H1 (cell line): ENCODE measurements around the gene ARHGAP42. TPM values are rescaled to one million over a fixed set of nuclear protein-coding genes. Genes with fewer than 3 reads are reported as not detected.

Experiments used
- BCL11A ChIP-seq, 2 experiments: IDR thresholded peaks; one replicate each; pipeline ENCODE4 v1.6.1; 2011; ENCODE audit warnings: low read depth in 2 of 2, low read length in 2 of 2, mild to moderate bottlenecking in 2 of 2
- CHD2 ChIP-seq: IDR thresholded peaks from 2 replicates; pipeline ENCODE4 v1.6.1; 2012; ENCODE audit warnings: low read length, improper control_type of control experiment
- EP300 ChIP-seq, 2 experiments: IDR thresholded peaks; 1 replicate in 1 of 2; 2 replicates in 1 of 2; pipeline ENCODE4 v1.6.1; 2011 to 2012; ENCODE audit warnings: low read depth in 2 of 2, low read length in 2 of 2, mild to moderate bottlenecking in 2 of 2, borderline replicate concordance in 1 of 2, inconsistent platforms in 1 of 2, moderate library complexity in 1 of 2
- JUN ChIP-seq: IDR thresholded peaks from 2 replicates; pipeline ENCODE4 v1.6.1; 2011; ENCODE audit warnings: low read depth, mild to moderate bottlenecking, improper control_type of control experiment, low read length
- MAFK ChIP-seq: IDR thresholded peaks from 2 replicates; pipeline ENCODE4 v1.6.1; 2012; ENCODE audit warnings: low read depth, mild to moderate bottlenecking, improper control_type of control experiment, low read length
- POLR2AphosphoS5 ChIP-seq: IDR thresholded peaks from 2 replicates; pipeline ENCODE4 v1.6.1; 2011; ENCODE audit warnings: low read depth, low read length
- polyA plus RNA-seq, 7 experiments: library from polyadenylated mRNA; depleted of rRNA in 3 of 7; stranded (reverse) in 5 of 7; unstranded in 2 of 7; fragments of >200 nt in 5 of 7; fragments of 200-250 nt in 2 of 7; gene quantifications; 1 replicate in 5 of 7; 2 replicates in 1 of 7; 4 replicates in 1 of 7; pipeline versions ENCODE4 v1.2.1 to v1.2.3, GENCODE V29; 2011 to 2013; ENCODE audit warnings: missing spikeins in 2 of 7, mixed read lengths in 2 of 7
- total RNA-seq: library from RNA; stranded (reverse); fragmentation: NEBNext Ultra II Directional; extraction: Animal tissue kit (Norgen Biotek cat#: 25700); gene quantifications from 2 replicates; pipeline ENCODE4 v1.2.1, GENCODE V29; 2021

Gene ARHGAP42
- total and polyA plus RNA-seq, 2 of the 8 experiments (the other 6 are each of a cell fraction or from before 2014, with no cell fraction given), result 22.2 to 33.5 TPM

DNA sequence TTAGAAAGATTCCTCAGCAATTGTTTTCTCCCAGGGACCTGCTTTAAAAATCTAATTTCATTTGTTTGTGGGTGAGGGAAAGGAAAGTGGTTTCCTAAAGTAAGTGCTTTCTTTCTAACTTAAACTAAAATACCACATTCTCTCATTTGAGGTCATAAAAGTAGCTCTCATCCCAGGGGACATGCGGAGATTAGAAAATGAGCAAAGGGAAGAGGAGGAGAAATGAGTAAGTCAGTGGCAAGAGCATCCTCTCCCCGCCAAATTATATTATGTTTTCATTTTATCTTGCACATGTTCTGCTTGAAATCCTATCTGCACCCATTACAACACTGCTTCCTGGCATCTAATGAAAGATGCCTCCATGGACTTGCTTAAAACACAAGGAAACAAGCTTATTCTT is 191.4 kb downstream of the ARHGAP42 start (continued):
- TF ChIP-seq EP300 (IDR thresholded peaks at IDR 0.05; ENCODE audit: borderline replicate concordance in 1 of 2, low read depth in 2 of 2, low read length in 2 of 2), result no peak
- TF ChIP-seq BCL11A (IDR thresholded peaks at IDR 0.05; ENCODE audit: low read depth in 2 of 2, low read length in 2 of 2), result no peak
- TF ChIP-seq CHD2, result no peak
- TF ChIP-seq JUN, result no peak
- no peak for TF ChIP-seq MAFK
- TF ChIP-seq POLR2AphosphoS5, result no peak
